Testis (tissue), 3 donors: ENCODE measurements around the gene SPDYE6. TPM values are rescaled to one million over a fixed set of nuclear protein-coding genes. Genes with fewer than 3 reads are reported as not detected.
A peak's percentile ranks its signal among the peaks of the same experiment; 100 is the strongest.
"Not testable (repeated sequence)": the region's sequence is repeated elsewhere in the genome, so short reads cannot be mapped to it uniquely, and the experiment has no call there.

ENCODE experiments used
- DNase-seq: peaks from one replicate; pipeline ENCODE4 v3.0.0-alpha.2; 2019
- H3K27ac ChIP-seq, 2 donors: fragments of 200-600 bp; sonication (generic); one replicate each; pipeline ENCODE4 v1.5.1; 2019
- H3K27me3 ChIP-seq: fragments of 200-600 bp; sonication (generic); one replicate; pipeline ENCODE4 v1.5.1; 2019
- H3K36me3 ChIP-seq: fragments of 200-600 bp; sonication (generic); one replicate; pipeline ENCODE4 v1.5.1; 2017; ENCODE audit warnings: low read depth; ENCODE audit errors: missing control alignments
- H3K4me1 ChIP-seq: fragments of 200-600 bp; sonication (generic); one replicate; pipeline ENCODE4 v1.5.1; 2019
- H3K4me3 ChIP-seq, 2 donors: fragments of 200-600 bp; sonication (generic); one replicate each; pipeline ENCODE4 v1.5.1; 2017 to 2019
- H3K9me3 ChIP-seq: fragments of 200-600 bp; sonication (generic); one replicate; pipeline ENCODE4 v1.5.1; 2017
- POLR2A ChIP-seq: fragments of 450-650 bp; IDR thresholded peaks from one replicate; pipeline ENCODE4 v1.6.1; 2017; ENCODE audit warnings: antibody characterized with exemption, mild to moderate bottlenecking, moderate library complexity
- WGBS, 2 donors: methylation state at CpG; one replicate each; pipeline ENCODE4 v1.1.5; 2018; 5-methylcytosine and 5-hydroxymethylcytosine counted together
- intact Hi-C: fragments of 100-400 bp; cut with DNase I; formaldehyde crosslinking; loops from one replicate; pipeline ENCODE4 v1.15.1; 2023; ENCODE audit warnings: low total_unique reads
- polyA plus RNA-seq: library from polyadenylated mRNA; stranded (reverse); fragments of 350-450 nt; fragmentation: Illumina TruSeq; extraction: RNeasy Lipid Tissue Mini Kit (QIAGEN cat#74804); gene quantifications from one replicate; pipeline ENCODE4 v1.2.3, GENCODE V29; 2014; ENCODE audit warnings: low read depth, low replicate concordance; ENCODE audit not compliant: insufficient read depth
- total RNA-seq, 2 donors: library from RNA; depleted of rRNA; stranded (reverse); fragments of >200 nt; gene quantifications; one replicate each; pipeline ENCODE4 v1.2.3, GENCODE V29; 2016
- TF ChIP-seq, protein P1 (sequence below), 3 experiments: fragments of 450-650 bp in 2 of 3; fragments of 200-600 bp in 1 of 3; sonication (generic) in 1 of 3; IDR thresholded peaks; one replicate each; pipeline ENCODE4 v1.5.1; 2016 to 2019; ENCODE audit warnings: antibody characterized with exemption in 3 of 3, mild to moderate bottlenecking in 2 of 3, moderate library complexity in 1 of 3

The SPDYE6 gene
- total and polyA plus RNA-seq, 3 donors from 2014 or later, result 2.3 to 6.7 (median 5.2) TPM

DNA sequence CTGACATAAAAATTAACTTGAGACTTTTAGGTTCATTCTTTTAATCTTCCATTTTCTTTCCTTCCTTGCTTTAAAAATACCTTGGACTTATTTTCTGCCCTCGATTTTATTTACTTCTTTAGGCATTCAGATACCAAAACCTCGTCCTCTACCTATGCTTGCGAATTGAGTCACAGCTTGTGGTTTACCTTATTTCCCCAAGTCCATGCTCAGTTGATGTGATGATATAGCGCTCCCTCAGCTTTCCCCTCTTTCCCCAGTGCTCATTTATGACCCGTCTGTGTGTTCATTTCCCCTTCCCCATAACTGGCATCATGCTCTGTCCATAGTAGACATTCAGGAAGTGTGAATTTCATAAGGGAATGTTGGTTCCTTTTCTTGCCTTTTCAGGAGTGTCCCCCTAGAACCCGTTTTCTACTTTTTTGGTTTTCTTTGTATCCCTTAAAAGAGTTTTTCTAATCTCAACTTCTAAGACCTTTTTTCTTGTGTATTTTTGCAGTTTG lies 20.8 kb upstream of the SPDYE6 start:
- Histone ChIP-seq H3K27me3 (no peaks in the 10 kb centered on the region), H3K36me3 (no peaks in the 10 kb centered on the region), H3K9me3 (no peaks in the 10 kb centered on the region), H3K4me1 (no peaks in the 10 kb centered on the region), H3K4me3 (no peak overlapping the region), H3K27ac (no peak overlapping the region)
- DNase-seq, result no peak
- TF ChIP-seq POLR2A, result no peak
- TF ChIP-seq, protein P1, sequence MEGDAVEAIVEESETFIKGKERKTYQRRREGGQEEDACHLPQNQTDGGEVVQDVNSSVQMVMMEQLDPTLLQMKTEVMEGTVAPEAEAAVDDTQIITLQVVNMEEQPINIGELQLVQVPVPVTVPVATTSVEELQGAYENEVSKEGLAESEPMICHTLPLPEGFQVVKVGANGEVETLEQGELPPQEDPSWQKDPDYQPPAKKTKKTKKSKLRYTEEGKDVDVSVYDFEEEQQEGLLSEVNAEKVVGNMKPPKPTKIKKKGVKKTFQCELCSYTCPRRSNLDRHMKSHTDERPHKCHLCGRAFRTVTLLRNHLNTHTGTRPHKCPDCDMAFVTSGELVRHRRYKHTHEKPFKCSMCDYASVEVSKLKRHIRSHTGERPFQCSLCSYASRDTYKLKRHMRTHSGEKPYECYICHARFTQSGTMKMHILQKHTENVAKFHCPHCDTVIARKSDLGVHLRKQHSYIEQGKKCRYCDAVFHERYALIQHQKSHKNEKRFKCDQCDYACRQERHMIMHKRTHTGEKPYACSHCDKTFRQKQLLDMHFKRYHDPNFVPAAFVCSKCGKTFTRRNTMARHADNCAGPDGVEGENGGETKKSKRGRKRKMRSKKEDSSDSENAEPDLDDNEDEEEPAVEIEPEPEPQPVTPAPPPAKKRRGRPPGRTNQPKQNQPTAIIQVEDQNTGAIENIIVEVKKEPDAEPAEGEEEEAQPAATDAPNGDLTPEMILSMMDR (IDR thresholded peaks at IDR 0.05), result no peak
- intact Hi-C loops, result no loop called here
- 79 to 92% methylated on average over 6 of the region's 6 CpGs for WGBS, 2 donors

DNA sequence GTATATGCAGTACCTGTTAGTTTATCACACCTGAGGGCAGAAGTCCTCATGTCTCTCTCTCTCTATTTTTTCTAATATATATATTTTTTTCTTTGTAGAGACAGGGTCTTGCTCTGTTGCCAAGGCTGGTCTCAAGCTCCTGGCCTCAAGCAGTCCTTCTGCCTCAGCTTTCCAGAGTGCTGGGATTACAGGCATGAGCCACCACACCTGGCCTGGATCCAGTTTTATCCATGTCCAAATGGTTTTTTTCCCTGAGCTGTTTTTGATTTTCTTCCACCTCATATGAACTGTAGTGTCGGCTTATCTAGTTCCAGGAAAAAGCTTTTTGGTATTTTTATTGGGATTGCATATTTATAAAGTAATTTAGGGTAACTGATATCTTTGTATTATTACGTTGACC lies 16.6 kb upstream of the SPDYE6 start:
- H3K9me3 ChIP-seq, H3K36me3 ChIP-seq, H3K4me3 ChIP-seq, H3K27me3 ChIP-seq, H3K4me1 ChIP-seq, DNase-seq, intact Hi-C loops, H3K27ac ChIP-seq: not testable (repeated sequence)
- WGBS, 2 donors, result 72 to 78% methylated on average over 2 of the region's 2 CpGs

DNA sequence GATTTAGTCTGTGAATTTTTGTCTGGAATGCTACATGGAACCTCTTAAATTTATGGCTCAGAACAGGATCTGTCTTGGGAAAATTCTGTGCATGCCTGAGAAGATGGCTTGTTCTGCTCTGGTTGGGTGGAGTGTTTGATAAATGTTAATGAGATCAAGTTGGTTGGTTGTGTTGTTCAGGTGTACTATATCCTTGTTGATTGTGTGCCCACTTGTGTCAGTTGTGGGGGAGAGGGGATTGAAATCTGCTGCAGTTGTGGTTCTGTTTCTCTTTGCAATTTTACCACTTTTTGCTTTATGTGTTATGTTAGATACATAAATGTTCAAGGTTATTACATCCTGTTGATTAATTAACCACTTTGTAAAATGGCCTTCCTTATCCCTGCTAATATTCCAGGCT lies 13.8 kb upstream of the SPDYE6 start:
- H3K9me3 ChIP-seq, intact Hi-C loops, H3K27me3 ChIP-seq, DNase-seq, H3K27ac ChIP-seq, H3K4me3 ChIP-seq, H3K4me1 ChIP-seq, H3K36me3 ChIP-seq: not testable (repeated sequence)

DNA sequence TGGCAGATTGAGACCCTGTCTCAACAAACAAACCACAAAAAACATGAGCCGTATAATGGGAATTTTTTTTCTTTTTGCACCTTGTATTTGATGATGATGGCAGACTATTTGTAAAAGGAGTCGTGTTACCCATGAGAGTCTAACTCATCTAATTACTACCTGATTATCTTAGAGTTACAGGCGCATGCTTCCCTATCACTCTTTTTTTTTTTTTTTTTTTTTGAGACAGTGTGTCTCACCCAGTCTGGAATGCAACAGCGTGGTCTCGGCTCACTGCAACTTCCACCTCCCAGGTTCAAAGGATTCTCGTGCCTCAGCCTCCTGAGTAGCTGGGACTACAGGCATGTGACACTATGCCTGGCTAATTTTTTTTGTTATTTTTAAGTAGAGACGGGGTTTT lies 9.1 kb upstream of the SPDYE6 start:
- DNase-seq, H3K4me1 ChIP-seq, intact Hi-C loops, H3K27ac ChIP-seq, H3K36me3 ChIP-seq, H3K27me3 ChIP-seq, H3K4me3 ChIP-seq, H3K9me3 ChIP-seq: not testable (repeated sequence)
- WGBS, 2 donors, result 50 to 64% methylated on average over 7 of the region's 7 CpGs

DNA sequence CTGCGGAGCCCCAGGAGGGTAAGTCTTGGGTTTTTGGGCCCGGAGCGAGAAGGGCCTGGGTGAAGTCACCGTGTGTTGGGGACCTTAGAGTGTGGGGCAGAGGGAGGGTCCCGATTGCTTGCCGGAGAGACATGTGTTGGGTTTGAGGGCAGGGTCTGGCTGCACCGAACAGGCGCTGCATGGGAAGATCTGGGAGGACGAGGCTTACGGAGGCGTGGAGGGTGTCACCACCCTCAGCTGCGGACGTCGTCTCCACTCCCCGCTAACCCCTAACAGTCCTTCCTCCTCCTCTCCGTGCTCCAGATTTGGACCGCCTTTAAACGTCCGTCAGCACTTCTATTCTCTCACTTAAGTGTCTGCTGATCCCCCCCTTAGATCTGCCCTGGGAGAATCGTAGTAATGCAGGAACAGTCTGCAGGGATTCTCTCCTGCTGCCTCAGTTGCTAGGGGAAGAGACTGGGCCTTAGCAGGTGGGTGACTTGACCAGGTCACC lies 8.2 kb upstream of the SPDYE6 start:
- intact Hi-C loops, H3K9me3 ChIP-seq, H3K27me3 ChIP-seq, H3K4me1 ChIP-seq, DNase-seq, H3K36me3 ChIP-seq: not testable (repeated sequence)
- Histone ChIP-seq H3K4me3 (peak overlapping the region; percentile 94 to 95), H3K27ac (peak overlapping the region; percentile 87 to 92)
- 0 to 2% methylated on average over 13 to 19 of the region's 20 CpGs for WGBS, 2 donors

DNA sequence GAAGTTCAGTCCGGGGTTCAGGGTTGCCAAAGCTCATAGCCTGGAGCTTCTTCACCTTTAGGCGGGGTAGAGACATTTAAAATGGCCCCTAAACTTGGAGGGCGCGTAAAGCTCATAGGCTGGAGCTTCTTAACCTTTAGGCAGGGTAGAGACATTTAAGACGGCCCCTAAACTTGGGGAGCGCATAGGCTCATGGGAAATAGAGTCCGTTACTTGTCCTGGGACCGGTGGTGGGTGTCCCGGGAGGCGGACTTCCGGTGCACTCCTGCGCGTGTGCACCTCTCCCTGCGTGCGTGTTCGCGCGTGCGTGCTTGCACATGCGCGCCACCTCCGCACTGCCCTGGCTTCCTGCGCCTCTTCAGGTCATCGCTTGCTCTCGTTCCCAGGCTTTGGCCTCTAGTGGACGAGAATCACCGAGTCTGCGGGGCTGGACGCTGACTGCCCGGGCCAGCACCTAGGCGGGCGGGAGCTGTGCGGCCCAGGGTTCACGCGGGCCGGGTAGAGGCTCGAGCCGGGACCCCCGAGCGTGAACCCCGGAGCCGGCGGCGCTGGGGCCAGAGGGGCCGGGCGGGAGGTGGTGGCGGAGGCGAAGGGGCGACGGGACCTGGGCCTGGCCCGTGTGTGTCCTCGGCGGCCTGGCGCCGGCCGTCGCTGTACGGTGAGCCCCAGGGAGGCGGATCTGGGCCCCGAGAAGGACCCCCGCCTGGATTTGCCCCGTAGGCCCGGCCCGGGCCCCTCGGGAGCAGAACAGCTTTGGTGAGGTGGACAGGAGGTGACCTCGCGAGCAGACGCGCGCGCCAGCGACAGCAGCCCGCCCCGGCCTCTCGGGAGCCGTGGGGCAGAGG lies 7.5 kb upstream of the SPDYE6 start:
- H3K9me3 ChIP-seq, H3K36me3 ChIP-seq, H3K27me3 ChIP-seq, H3K4me1 ChIP-seq, intact Hi-C loops: not testable (repeated sequence)
- peak overlapping the region; percentile 87 to 92 for H3K27ac ChIP-seq
- DNase-seq, result peak; percentile 99
- TF ChIP-seq, protein P1 (IDR thresholded peaks at IDR 0.05), result peak in 2 of 3 experiments; percentile 24 to 40
- 0 to 1% methylated on average over 6 to 62 of the region's 76 CpGs for WGBS, 2 donors
- peak overlapping the region; percentile 94 to 95 for H3K4me3 ChIP-seq

DNA sequence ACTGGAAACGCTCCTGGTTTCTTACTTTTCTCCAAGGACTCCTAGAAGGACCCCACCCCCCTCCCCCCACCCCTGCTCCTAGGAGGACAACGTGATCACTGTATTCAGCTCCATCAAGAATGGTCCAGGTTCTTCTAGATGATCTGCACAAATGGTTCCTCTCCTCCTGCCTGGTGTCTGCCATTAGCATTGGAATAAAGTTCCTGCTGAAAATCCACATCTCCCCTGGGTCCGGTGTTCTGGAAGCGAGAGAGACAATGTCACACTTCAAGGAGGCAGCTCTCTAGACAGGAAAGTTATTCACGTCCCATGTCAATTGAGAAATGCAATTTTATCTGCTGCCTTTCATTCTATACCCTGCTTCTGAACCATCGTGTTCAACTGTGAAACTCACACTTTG lies 9.3 kb downstream of the SPDYE6 start:
- intact Hi-C loops, H3K4me3 ChIP-seq, H3K27me3 ChIP-seq, H3K27ac ChIP-seq, H3K9me3 ChIP-seq, H3K4me1 ChIP-seq, H3K36me3 ChIP-seq, DNase-seq: not testable (repeated sequence)
- 97 to 100% methylated on average over 2 to 3 of the region's 6 CpGs for WGBS, 2 donors

DNA sequence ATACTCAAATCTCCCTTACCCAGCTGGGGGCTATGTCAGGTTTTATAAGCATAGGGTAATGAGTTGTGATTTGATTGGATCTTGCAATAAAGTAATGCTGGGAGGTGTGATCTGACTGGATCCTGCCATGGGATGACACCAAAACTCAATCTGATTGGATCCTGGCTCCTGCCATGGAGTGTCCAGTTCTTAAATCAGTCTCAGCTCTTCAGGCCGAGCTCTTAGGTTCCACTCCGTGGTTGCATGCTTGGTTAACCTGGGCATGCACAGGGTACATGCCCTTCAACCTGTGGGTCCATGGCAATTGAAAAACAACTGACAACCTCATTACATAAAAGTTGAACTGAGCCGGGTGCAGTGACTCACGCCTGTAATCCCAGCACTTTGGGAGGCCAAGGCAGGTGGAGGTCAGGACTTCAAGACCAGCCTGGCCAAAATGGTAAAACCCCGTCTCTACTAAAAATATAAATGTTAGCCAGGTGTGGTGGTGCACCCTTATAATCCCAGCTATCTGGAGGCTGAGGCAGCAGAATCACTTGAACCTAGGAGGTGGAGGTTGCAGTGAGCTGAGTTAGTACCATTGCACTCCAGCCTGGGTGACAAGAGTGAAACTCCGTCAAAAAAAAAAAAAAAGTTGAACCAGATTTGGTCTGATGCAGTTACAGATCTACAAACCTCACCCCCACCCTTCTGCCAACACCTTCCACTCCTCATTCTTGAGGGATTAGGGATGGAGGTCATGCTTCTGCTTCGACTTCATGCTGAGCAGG lies 15.5 kb downstream of the SPDYE6 start:
- intact Hi-C loops, H3K36me3 ChIP-seq, H3K27me3 ChIP-seq, DNase-seq, H3K4me1 ChIP-seq, H3K27ac ChIP-seq, H3K4me3 ChIP-seq, H3K9me3 ChIP-seq: not testable (repeated sequence)
- 93 to 96% methylated on average over 4 to 5 of the region's 7 CpGs for WGBS, 2 donors

DNA sequence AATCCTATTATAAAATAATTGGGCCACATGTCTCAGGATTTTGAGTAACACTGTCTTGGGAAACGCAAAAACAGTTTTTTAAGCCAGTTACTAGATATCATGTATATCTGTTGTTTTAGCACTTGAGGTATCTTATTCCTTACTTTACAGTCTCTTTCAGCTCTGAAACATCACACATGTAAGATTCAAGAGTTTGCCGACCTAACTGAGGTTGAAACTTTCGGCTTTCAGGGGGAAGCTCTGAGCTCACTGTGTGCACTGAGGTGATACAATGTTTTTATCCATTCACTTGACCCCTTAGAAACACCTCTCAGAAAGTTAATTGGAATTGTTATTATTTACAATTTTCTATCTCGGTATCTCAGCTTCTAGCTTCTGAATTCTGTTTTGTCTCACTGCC lies 18.8 kb downstream of the SPDYE6 start:
- H3K27ac ChIP-seq, H3K36me3 ChIP-seq, H3K9me3 ChIP-seq, DNase-seq, intact Hi-C loops, H3K4me1 ChIP-seq, H3K4me3 ChIP-seq, H3K27me3 ChIP-seq: not testable (repeated sequence)
- WGBS, 2 donors, result 51% methylated on average over 4 of the region's 4 CpGs

DNA sequence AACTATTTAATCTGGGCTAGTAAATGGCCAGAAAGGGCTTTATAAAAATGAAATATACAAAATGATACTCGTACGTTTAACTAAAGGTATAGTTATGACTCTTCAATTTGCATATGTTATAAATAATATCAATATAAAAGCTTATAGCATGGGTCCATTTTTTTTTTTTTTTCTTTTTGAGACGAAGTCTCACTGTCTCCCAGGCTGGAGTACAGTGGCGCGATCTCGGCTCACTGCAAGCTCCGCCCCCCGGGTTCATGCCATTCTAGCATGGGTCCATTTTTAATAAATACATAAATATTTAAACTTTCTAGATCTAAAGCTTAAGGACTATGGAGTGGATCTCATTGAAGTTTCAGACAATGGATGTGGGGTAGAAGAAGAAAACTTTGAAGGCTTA lies 19.2 kb downstream of the SPDYE6 start:
- H3K36me3 ChIP-seq, intact Hi-C loops, H3K27me3 ChIP-seq, H3K27ac ChIP-seq, H3K9me3 ChIP-seq, DNase-seq, H3K4me3 ChIP-seq, H3K4me1 ChIP-seq: not testable (repeated sequence)
- WGBS, 2 donors, result 38% methylated on average over 7 of the region's 8 CpGs; no CpG with 5 or more reads in 1 of the 2 donors
